SHP77 treated with DMSO at 0.1 percent for 48 hours (cell line): ENCODE data around the gene RASA4B.
A peak's percentile ranks its signal among the peaks of the same experiment; 100 is the strongest.
"Not testable (repeated sequence)": the region's sequence is repeated elsewhere in the genome, so short reads cannot be mapped to it uniquely, and the experiment has no call there.

Experiments
- DNase-seq: peaks from one replicate; lab custom pipeline; 2025; lab: John Stamatoyannopoulos, UW

The RASA4B gene

GRCh38 chr7:102474116-102474515 lies 43.5 kb downstream of the RASA4B start:
- DNase-seq = not testable (repeated sequence)

GRCh38 chr7:102473271-102473991 lies 44.1 kb downstream of the RASA4B start:
- DNase-seq = no peak

GRCh38 chr7:102472126-102473041 lies 45.2 kb downstream of the RASA4B start:
- no peak for DNase-seq

GRCh38 chr7:102471791-102472125 lies 45.8 kb downstream of the RASA4B start:
- DNase-seq = no peak

GRCh38 chr7:102469972-102470825 lies 47.4 kb downstream of the RASA4B start:
- no peak for DNase-seq

GRCh38 chr7:102469351-102469971 lies 48.1 kb downstream of the RASA4B start:
- DNase-seq = no peak

- DNase-seq = no peak
Measured at GRCh38 chr7:102468478-102469350, 48.9 kb downstream of the RASA4B start.

GRCh38 chr7:102467581-102468477 lies 49.7 kb downstream of the RASA4B start:
- DNase-seq = no peak

GRCh38 chr7:102466097-102466496 lies 51.5 kb downstream of the RASA4B start:
- DNase-seq = no peak

GRCh38 chr7:102464577-102465280 lies 52.8 kb downstream of the RASA4B start, which contains the start of the genes ALKBH4 and LRWD1:
Gene ALKBH4 (minus strand): TSS chr7:102464863. CDS start chr7:102464836, 27 bp downstream.
Gene LRWD1 (plus strand): TSS chr7:102464984. CDS start chr7:102465081, 97 bp downstream.
- peak; percentile 65 for DNase-seq

- DNase-seq = no peak
Measured at GRCh38 chr7:102463841-102464576, 53.6 kb downstream of the RASA4B start.

GRCh38 chr7:102460467-102460866 lies 57.1 kb downstream of the RASA4B start:
- no peak for DNase-seq

GRCh38 chr7:102459221-102459844 lies 58.2 kb downstream of the RASA4B start:
- no peak for DNase-seq

- DNase-seq = no peak
Measured at GRCh38 chr7:102457352-102457924, 60.1 kb downstream of the RASA4B start.

GRCh38 chr7:102456327-102456726 lies 61.2 kb downstream of the RASA4B start:
- DNase-seq = no peak

GRCh38 chr7:102455596-102455995 lies 62.0 kb downstream of the RASA4B start:
- DNase-seq = no peak

GRCh38 chr7:102454932-102455331 lies 62.6 kb downstream of the RASA4B start:
- not testable (repeated sequence) for DNase-seq
